Measurements from ENCODE around the gene CD96. TPM values are rescaled to one million over a fixed set of nuclear protein-coding genes. Genes with fewer than 3 reads are reported as not detected.

The CD96 gene
- total and polyA plus RNA-seq, 2 experiments from 2014 or later = 0.91 TPM; not detected in 1

DNA sequence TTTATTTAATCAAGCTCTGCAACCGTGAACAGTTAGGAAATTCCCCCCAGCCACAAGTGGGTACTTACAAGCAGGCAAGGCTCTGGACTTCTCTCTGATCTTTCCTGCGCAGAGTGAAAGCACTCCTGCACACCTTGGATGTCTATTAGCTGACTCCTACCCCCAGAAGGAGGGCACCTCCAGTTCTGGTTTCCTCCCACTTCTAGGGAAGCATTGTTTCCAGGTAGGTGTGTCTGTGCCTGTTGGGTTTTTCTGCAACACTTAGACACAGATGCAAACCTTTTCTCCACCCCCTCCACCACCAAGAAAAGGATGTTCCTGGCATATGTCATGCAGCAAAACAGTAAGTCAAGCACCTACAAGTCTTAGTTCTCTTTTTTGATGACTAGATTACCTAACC, 53.2 kb downstream of the CD96 start, which contains the start of gene ZBED2:
Gene ZBED2 (minus strand): TSS at position 115 of the 400 bp plus-strand sequence. CDS start 1,145 bp downstream, outside the sequence.
- no peak within 1 kb of the TSS for H3K4me2 ChIP-seq
- no peak for ATAC-seq
- Mint-ChIP-seq H3K27me3 (ENCODE audit: insufficient read depth, low read depth, poor library complexity) (peaks cover 2% of the 10 kb centered on the region), H3K36me3 (ENCODE audit: low read depth) (no peaks in the 10 kb centered on the region), H3K4me1 (no peaks in the 10 kb centered on the region), H3K4me3 (no peak within 1 kb of the TSS), H3K27ac (no peak within 1 kb of the TSS), H3K9me3 (no peaks in the 10 kb centered on the region; the same call in 2 of the 3 replicates)
- H4K20me1 ChIP-seq (replicated peaks; ENCODE audit: insufficient read depth) = no peaks in the 10 kb centered on the region
- no peak for DNase-seq (ENCODE audit: low spot score)
- no peaks in the 10 kb centered on the region for H3F3A ChIP-seq (replicated peaks; ENCODE audit: low read depth)
- no peaks in the 10 kb centered on the region for H3K36me3 ChIP-seq (ENCODE audit: insufficient read depth)
- no peak within 1 kb of the TSS for H2AFZ ChIP-seq
- H3K9me2 ChIP-seq (ENCODE audit: insufficient read depth) = no peaks in the 10 kb centered on the region; the same call in 1 of the 2 replicates
- TF ChIP-seq POLR2AphosphoS5 (IDR thresholded peaks at IDR 0.05; ENCODE audit: low read depth) = no peak
- TF ChIP-seq, protein P1, sequence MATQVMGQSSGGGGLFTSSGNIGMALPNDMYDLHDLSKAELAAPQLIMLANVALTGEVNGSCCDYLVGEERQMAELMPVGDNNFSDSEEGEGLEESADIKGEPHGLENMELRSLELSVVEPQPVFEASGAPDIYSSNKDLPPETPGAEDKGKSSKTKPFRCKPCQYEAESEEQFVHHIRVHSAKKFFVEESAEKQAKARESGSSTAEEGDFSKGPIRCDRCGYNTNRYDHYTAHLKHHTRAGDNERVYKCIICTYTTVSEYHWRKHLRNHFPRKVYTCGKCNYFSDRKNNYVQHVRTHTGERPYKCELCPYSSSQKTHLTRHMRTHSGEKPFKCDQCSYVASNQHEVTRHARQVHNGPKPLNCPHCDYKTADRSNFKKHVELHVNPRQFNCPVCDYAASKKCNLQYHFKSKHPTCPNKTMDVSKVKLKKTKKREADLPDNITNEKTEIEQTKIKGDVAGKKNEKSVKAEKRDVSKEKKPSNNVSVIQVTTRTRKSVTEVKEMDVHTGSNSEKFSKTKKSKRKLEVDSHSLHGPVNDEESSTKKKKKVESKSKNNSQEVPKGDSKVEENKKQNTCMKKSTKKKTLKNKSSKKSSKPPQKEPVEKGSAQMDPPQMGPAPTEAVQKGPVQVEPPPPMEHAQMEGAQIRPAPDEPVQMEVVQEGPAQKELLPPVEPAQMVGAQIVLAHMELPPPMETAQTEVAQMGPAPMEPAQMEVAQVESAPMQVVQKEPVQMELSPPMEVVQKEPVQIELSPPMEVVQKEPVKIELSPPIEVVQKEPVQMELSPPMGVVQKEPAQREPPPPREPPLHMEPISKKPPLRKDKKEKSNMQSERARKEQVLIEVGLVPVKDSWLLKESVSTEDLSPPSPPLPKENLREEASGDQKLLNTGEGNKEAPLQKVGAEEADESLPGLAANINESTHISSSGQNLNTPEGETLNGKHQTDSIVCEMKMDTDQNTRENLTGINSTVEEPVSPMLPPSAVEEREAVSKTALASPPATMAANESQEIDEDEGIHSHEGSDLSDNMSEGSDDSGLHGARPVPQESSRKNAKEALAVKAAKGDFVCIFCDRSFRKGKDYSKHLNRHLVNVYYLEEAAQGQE (IDR thresholded peaks at IDR 0.05; ENCODE audit: unreplicated experiment) = no peak
- TF ChIP-seq EZH2 (IDR thresholded peaks at IDR 0.05; ENCODE audit: low read depth, unreplicated experiment) = no peak
- TF ChIP-seq ZNF331 (CRISPR knock-in tag; IDR thresholded peaks at IDR 0.05; ENCODE audit: low read depth) = no peak
- TF ChIP-seq NANOG (IDR thresholded peaks at IDR 0.05; ENCODE audit: borderline replicate concordance) = no peak
- TF ChIP-seq JUNB (IDR thresholded peaks at IDR 0.05; ENCODE audit: unreplicated experiment) = no peak
- TF ChIP-seq ZNF114 (CRISPR knock-in tag; IDR thresholded peaks at IDR 0.05) = no peak
- no peak for TF ChIP-seq EZH2phosphoT487 (IDR thresholded peaks at IDR 0.05; ENCODE audit: unreplicated experiment)
- TF ChIP-seq CTCF (conservative IDR thresholded peaks at IDR 0.05; ENCODE audit: low read depth in 2 of 2) = no peak
- no peak for TF ChIP-seq ZNF462 (CRISPR knock-in tag; IDR thresholded peaks at IDR 0.05)
- TF ChIP-seq STAT1 (IDR thresholded peaks at IDR 0.05; ENCODE audit: unreplicated experiment) = no peak
- H3K4me1 ChIP-seq (ENCODE audit: insufficient read depth) = no peaks in the 10 kb centered on the region
- no peaks in the 10 kb centered on the region for H3K79me2 ChIP-seq (replicated peaks; ENCODE audit: insufficient read depth)
- no peak within 1 kb of the TSS for H3K4me3 ChIP-seq
- H3K27me3 ChIP-seq (ENCODE audit: insufficient read depth) = no peaks in the 10 kb centered on the region
- H3K27ac ChIP-seq (ENCODE audit: low read depth) = no peak within 1 kb of the TSS

Measured in GM23338 (cell line).